ENCODE results near the gene CARD11. TPM values are rescaled to one million over a fixed set of nuclear protein-coding genes. Genes with fewer than 3 reads are reported as not detected.

The CARD11 gene
- total and polyA plus RNA-seq, 2 of the 4 experiments (the other 2 are of a cell fraction): 0.18 to 0.26 TPM

DNA sequence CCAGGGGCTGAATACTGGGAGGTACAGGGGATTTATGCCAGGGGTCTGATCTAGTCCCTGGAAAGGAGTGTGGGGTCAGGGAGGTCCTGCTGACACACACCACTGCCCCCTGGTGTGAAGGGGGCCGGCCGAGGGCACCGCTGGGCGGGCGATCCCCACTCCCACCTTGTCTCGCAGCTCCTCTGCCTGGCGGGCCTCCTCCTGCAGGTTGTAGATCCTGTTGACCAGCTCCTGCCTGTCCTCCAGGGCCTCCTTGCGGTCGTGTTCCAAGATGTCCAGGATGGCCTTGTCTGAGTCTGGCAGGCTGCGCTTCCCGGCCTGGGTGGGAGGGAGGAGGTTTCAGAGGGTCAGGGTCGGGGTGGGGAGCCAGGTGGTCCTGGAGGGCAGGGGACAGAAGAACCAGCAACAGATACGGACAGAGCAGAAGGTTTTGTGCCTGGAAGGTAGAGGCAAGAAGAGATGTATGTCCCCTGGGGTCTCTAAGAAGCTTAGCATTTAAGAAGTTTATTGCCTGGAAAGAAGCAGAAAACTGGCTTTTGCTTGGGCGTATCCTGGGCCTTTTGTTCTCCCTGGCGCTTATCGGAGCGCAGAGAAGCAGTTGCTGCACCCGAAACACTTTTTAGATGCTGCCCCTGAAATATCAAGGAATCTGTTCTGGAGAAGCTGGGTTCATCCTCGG lies 105.0 kb downstream of the CARD11 start:
- CTCF ChIA-PET: no interaction called here
- no peak overlapping the region for H3K56ac ChIP-seq (ENCODE audit: extremely low read depth, insufficient read depth, low read length)
- H3K79me1 ChIP-seq (ENCODE audit: low read depth in 1 of 2, low read length in 2 of 2): no peaks in the 10 kb centered on the region
- H3K27me3 ChIP-seq (ENCODE audit: control insufficient read depth, insufficient read depth, low read length): no peaks in the 10 kb centered on the region; the same call in 1 of the 2 replicates
- H3K4me2 ChIP-seq (ENCODE audit: low read depth, low read length): no peak overlapping the region
- no peaks in the 10 kb centered on the region for H3K9me1 ChIP-seq (ENCODE audit: insufficient read depth, low read length)
- WGBS, 2 experiments (ENCODE audit: extremely low coverage in 2 of 2, insufficient read length in 1 of 2): 79% methylated on average over 8 of the region's 19 CpGs; no CpG with 5 or more reads in 1 of the 2 experiments
- H2BK120ac ChIP-seq (ENCODE audit: low read depth, low read length): no peak overlapping the region
- H3K23ac ChIP-seq (ENCODE audit: low read depth, low read length): no peak overlapping the region
- no peak overlapping the region for H3K18ac ChIP-seq (ENCODE audit: low read depth, low read length)
- H2BK20ac ChIP-seq (ENCODE audit: low read depth, low read length): no peak overlapping the region
- intact Hi-C loops (cut with micrococcal nuclease) (no loop called here), in situ Hi-C loops (cut with MboI; ENCODE audit: low sequenced_read_pairs) (no loop called here), dilution Hi-C loops (cut with HindIII; ENCODE audit: low sequenced_read_pairs, unreplicated experiment) (no loop called here)
- H4K20me1 ChIP-seq (ENCODE audit: insufficient read depth, low read length): no peaks in the 10 kb centered on the region
- H3K27ac ChIP-seq (ENCODE audit: insufficient read depth, low read length): no peak overlapping the region
- POLR2A ChIA-PET (ENCODE audit: unreplicated experiment): interaction anchor here (0.5 kb wide), 1 partner anchor 117 kb away, joined by 3 read pairs; no protein-coding TSS in a partner anchor
- H4K5ac ChIP-seq (ENCODE audit: low read depth, low read length): no peak overlapping the region
- DNase-seq: no peak
- no peak overlapping the region for H4K8ac ChIP-seq (ENCODE audit: low read depth in 2 of 2, low read length in 2 of 2)
- H3K14ac ChIP-seq (replicated peaks; ENCODE audit: low read depth, low read length): no peak overlapping the region
- H3K36me3 ChIP-seq (ENCODE audit: control insufficient read depth, insufficient read depth, low read length): no peaks in the 10 kb centered on the region
- no TSS peak for BruUV-seq (replicated peaks)
- TF ChIP-seq, protein P1, sequence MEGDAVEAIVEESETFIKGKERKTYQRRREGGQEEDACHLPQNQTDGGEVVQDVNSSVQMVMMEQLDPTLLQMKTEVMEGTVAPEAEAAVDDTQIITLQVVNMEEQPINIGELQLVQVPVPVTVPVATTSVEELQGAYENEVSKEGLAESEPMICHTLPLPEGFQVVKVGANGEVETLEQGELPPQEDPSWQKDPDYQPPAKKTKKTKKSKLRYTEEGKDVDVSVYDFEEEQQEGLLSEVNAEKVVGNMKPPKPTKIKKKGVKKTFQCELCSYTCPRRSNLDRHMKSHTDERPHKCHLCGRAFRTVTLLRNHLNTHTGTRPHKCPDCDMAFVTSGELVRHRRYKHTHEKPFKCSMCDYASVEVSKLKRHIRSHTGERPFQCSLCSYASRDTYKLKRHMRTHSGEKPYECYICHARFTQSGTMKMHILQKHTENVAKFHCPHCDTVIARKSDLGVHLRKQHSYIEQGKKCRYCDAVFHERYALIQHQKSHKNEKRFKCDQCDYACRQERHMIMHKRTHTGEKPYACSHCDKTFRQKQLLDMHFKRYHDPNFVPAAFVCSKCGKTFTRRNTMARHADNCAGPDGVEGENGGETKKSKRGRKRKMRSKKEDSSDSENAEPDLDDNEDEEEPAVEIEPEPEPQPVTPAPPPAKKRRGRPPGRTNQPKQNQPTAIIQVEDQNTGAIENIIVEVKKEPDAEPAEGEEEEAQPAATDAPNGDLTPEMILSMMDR (conservative IDR thresholded peaks at IDR 0.05; ENCODE audit: low read depth, low read length): no peak
- TF ChIP-seq POLR2A (IDR thresholded peaks at IDR 0.05; ENCODE audit: low read depth, low read length) (no peak), RAD21 (IDR thresholded peaks at IDR 0.05; ENCODE audit: low read length) (no peak), CEBPB (IDR thresholded peaks at IDR 0.05; ENCODE audit: low read depth, low read length) (no peak), MAZ (IDR thresholded peaks at IDR 0.05; ENCODE audit: borderline replicate concordance, low read depth, low read length) (no peak), MAFK (IDR thresholded peaks at IDR 0.05; ENCODE audit: low read depth, low read length) (no peak), RFX5 (IDR thresholded peaks at IDR 0.05; ENCODE audit: low read depth, low read length) (no peak), MXI1 (IDR thresholded peaks at IDR 0.05; ENCODE audit: borderline replicate concordance, low read depth, low read length) (no peak), BHLHE40 (IDR thresholded peaks at IDR 0.05; ENCODE audit: low read depth, low read length) (no peak), CHD1 (IDR thresholded peaks at IDR 0.05; ENCODE audit: low read depth, low read length) (no peak), FOS (IDR thresholded peaks at IDR 0.05; ENCODE audit: low read depth, low read length) (no peak), RCOR1 (IDR thresholded peaks at IDR 0.05; ENCODE audit: insufficient replicate concordance, low read length) (no peak), NFE2L2 (IDR thresholded peaks at IDR 0.05; ENCODE audit: low read depth, low read length) (no peak), SMC3 (IDR thresholded peaks at IDR 0.05; ENCODE audit: low read depth, low read length) (no peak)
- TF ChIP-seq, protein P2, sequence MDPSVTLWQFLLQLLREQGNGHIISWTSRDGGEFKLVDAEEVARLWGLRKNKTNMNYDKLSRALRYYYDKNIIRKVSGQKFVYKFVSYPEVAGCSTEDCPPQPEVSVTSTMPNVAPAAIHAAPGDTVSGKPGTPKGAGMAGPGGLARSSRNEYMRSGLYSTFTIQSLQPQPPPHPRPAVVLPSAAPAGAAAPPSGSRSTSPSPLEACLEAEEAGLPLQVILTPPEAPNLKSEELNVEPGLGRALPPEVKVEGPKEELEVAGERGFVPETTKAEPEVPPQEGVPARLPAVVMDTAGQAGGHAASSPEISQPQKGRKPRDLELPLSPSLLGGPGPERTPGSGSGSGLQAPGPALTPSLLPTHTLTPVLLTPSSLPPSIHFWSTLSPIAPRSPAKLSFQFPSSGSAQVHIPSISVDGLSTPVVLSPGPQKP (IDR thresholded peaks at IDR 0.05; ENCODE audit: borderline replicate concordance, low read depth, low read length): no peak
- TF ChIP-seq, protein P3, sequence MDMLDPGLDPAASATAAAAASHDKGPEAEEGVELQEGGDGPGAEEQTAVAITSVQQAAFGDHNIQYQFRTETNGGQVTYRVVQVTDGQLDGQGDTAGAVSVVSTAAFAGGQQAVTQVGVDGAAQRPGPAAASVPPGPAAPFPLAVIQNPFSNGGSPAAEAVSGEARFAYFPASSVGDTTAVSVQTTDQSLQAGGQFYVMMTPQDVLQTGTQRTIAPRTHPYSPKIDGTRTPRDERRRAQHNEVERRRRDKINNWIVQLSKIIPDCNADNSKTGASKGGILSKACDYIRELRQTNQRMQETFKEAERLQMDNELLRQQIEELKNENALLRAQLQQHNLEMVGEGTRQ (IDR thresholded peaks at IDR 0.05; ENCODE audit: low read depth, low read length): no peak
- no peaks in the 10 kb centered on the region for H3K9me3 ChIP-seq (ENCODE audit: control insufficient read depth, insufficient read depth, low read length)
- H2AK9ac ChIP-seq (replicated peaks; ENCODE audit: low read depth, low read length, poor library complexity): no peak overlapping the region
- H2BK5ac ChIP-seq (ENCODE audit: low read depth, low read length, poor library complexity, severe bottlenecking): no peak overlapping the region
- no peaks in the 10 kb centered on the region for H3K4me1 ChIP-seq (ENCODE audit: control insufficient read depth, insufficient read depth, low read length)
- H3K9ac ChIP-seq (ENCODE audit: low read depth, low read length): no peak overlapping the region
- no peak for ATAC-seq (ENCODE audit: low read depth)
- H2BK15ac ChIP-seq (ENCODE audit: low read depth, low read length): no peak overlapping the region
- H2AFZ ChIP-seq (replicated peaks; ENCODE audit: low read length, poor library complexity): no peak overlapping the region
- H3K4me3 ChIP-seq (ENCODE audit: insufficient read depth, low read depth, low read length): no peak overlapping the region
- H3K4ac ChIP-seq (ENCODE audit: low read depth, low read length): no peak overlapping the region
- H2AK5ac ChIP-seq (ENCODE audit: low read depth, low read length): no peak overlapping the region
- no peak overlapping the region for H4K91ac ChIP-seq (ENCODE audit: insufficient read depth, low read depth, low read length)

All from IMR-90 (cell line).